HG02884 (cell line): ENCODE results near the gene SON.
"Not testable (repeated sequence)": the region's sequence is repeated elsewhere in the genome, so short reads cannot be mapped to it uniquely, and the experiment has no call there.

Experiments used
- ATAC-seq: cut with Tn5 transposase; IDR thresholded peaks from one replicate; pipeline ENCODE4 v1.9.1; 2021; ENCODE audit warnings: mild to moderate bottlenecking, moderate library complexity; ENCODE audit not compliant: unreplicated experiment

The SON gene, protein sequence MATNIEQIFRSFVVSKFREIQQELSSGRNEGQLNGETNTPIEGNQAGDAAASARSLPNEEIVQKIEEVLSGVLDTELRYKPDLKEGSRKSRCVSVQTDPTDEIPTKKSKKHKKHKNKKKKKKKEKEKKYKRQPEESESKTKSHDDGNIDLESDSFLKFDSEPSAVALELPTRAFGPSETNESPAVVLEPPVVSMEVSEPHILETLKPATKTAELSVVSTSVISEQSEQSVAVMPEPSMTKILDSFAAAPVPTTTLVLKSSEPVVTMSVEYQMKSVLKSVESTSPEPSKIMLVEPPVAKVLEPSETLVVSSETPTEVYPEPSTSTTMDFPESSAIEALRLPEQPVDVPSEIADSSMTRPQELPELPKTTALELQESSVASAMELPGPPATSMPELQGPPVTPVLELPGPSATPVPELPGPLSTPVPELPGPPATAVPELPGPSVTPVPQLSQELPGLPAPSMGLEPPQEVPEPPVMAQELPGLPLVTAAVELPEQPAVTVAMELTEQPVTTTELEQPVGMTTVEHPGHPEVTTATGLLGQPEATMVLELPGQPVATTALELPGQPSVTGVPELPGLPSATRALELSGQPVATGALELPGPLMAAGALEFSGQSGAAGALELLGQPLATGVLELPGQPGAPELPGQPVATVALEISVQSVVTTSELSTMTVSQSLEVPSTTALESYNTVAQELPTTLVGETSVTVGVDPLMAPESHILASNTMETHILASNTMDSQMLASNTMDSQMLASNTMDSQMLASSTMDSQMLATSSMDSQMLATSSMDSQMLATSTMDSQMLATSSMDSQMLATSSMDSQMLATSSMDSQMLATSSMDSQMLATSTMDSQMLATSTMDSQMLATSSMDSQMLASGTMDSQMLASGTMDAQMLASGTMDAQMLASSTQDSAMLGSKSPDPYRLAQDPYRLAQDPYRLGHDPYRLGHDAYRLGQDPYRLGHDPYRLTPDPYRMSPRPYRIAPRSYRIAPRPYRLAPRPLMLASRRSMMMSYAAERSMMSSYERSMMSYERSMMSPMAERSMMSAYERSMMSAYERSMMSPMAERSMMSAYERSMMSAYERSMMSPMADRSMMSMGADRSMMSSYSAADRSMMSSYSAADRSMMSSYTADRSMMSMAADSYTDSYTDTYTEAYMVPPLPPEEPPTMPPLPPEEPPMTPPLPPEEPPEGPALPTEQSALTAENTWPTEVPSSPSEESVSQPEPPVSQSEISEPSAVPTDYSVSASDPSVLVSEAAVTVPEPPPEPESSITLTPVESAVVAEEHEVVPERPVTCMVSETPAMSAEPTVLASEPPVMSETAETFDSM (N-terminal part only)

GRCh38 chr21:33542640-33543504 is at the start of gene SON:
Gene SON (plus strand): TSS chr21:33543038. CDS start chr21:33543093, 55 bp downstream.
- peak; percentile 90 for ATAC-seq

GRCh38 chr21:33493756-33494155 is 49.1 kb upstream of the SON start:
- no peak for ATAC-seq

DNA sequence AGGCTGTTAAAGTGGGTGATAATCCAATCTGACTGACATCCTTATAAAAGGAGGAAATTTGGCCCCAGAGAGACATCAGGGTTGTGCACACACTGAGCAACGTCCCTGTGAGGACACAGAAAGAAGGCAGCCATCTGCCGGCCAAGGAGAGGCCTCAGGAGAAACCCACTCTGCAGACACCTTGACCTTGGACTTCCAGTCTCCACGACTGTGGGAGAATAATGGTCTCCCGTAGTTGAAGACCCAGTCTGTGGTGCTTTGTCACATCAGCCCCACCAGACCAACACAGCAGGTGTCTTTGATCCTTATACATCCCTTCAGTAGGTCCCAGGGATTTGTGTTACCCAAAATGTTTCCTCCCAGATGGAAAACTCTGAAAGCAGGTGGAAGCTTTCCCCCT is 47.1 kb upstream of the SON start:
- ATAC-seq: no peak

DNA sequence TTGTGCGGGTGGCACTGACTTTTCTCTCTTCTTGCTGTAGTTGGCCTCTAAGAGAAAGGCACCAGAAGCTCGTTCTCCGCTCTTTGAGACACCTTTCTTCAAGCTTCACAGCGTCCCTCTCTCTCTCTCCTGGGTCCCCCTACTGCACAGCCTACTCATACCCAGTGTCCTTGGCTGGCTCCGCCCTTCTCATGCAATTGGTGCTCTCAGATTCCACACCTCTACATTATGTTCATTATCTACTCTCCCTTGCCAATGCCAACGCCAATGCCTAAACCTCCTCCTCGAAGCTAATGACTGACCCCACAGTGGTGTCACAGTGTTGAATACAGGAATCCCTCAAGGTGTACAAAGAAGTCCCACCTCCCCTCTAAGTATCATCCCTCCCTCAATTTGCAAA is 46.5 kb upstream of the SON start:
- ATAC-seq: no peak

- ATAC-seq: no peak
These were observed 37.0 kb upstream of the SON start for GRCh38 chr21:33505833-33506232.

DNA sequence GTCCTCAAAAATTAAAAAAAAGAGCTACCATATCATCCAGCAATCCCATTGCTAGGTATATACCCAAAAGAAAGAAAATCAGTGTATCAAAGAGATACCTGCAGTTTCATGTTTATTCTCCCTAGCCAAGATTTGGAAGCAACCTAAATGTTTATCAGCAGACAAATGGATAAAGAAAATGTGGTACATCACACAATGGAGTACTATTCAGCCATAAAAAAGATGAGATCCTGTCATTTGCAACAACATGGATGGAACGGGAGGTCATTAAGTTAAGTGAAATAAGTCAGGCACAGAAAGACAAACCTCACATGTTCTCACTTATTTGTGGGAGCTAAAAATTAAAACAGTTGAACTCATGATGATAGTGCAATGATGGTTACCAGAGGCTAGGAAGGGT is 35.8 kb upstream of the SON start:
- ATAC-seq: not testable (repeated sequence)

- no peak for ATAC-seq
These were observed 32.0 kb upstream of the SON start for GRCh38 chr21:33510826-33511225.

- no peak for ATAC-seq
These were observed 31.2 kb upstream of the SON start for GRCh38 chr21:33511639-33512038.

GRCh38 chr21:33512481-33512880 is 30.4 kb upstream of the SON start:
- no peak for ATAC-seq

- ATAC-seq: no peak
These were observed 28.6 kb upstream of the SON start for GRCh38 chr21:33514229-33514628.

- no peak for ATAC-seq
These were observed 23.9 kb upstream of the SON start for GRCh38 chr21:33518899-33519298.

DNA sequence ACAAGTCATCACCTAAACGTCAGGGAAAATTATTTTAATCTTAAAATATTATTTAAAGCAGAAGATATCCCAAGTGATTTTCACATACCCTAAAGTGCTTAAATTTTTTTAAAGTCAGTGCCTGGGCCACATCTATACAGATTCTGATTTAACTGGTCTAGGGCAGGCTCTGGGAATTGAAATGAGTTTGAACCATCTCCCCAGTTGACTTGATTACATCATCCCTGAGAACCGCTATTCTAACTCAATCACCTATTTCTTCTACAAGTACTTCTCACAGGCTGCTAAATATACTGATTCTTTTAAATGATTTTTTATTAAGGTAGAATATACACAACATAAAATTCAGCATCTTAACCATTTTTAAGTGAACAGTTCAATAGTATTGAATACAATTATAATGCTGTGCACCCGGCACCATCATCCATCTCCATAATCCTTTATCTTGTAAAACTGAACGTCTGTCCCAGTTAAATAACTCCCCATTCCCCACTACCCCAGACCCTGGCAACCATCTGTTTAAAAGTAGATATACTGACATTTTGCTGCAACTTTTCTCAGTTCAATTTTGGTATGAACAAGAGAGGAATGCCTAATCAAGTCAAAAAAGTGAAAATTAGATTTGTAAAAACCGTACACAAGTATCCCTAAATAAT is 20.4 kb upstream of the SON start:
- no peak for ATAC-seq

- ATAC-seq: no peak
These were observed 19.9 kb upstream of the SON start for GRCh38 chr21:33522953-33523349.

GRCh38 chr21:33531007-33531406 is 11.8 kb upstream of the SON start:
- no peak for ATAC-seq

GRCh38 chr21:33537212-33537611 is 5.6 kb upstream of the SON start:
- no peak for ATAC-seq

DNA sequence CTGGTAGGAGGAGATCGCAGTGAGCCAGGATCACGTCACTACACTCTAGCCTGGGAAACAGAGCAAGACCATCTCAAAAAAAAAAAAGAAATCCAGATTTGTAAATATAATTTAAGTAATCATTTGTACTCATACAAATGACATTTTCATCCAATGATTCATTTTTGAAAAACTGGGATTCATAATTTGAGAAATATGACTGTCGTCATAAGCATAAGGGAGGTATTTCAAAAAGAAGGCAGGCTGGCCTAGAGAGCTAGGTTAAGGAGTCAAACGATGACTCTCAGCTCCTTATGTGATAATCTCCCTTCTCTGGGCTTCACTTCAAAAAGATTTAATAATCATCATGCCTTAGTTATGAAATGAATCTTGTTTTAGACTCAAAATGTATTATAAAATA is 3.2 kb upstream of the SON start:
- ATAC-seq: no peak

- no peak for ATAC-seq
These were observed 2.1 kb upstream of the SON start for GRCh38 chr21:33540711-33541104.

DNA sequence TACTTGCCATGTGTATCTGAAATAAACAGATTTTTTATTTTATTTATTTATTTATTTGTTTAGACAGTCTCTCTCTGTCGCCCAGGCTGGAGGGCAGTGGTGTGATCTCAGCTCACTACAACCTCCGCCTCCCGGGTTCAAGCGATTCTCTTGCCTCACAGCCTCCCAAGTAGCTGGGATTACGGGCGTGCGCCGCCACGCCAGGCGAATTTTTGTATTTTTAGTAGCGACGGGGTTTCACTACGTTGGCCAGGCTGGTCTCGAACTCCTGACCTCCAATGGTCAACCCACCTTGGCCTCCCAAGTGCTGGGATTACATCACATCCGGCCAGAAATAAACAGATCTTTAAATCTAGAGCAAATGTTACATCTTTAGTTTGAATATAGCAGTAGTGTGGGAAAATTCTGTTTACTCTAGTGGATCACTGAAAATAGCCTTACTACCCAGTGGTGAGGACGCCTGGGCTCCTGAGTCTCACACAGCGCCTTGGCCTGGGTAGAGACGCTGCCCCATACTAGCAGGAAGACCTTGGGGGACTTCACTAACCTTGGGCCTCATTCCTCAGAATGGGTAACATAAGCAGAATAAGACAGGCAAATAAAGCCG is 1.6 kb upstream of the SON start:
- ATAC-seq: no peak
